Measurements from ENCODE around the gene PIK3C2G.

- TF ChIP-seq CTCF (IDR thresholded peaks at IDR 0.05 in 2 of 3, conservative IDR thresholded peaks at IDR 0.05 in 1 of 3; ENCODE audit: borderline replicate concordance in 1 of 3, insufficient read depth in 1 of 3, low read depth in 2 of 3, low read length in 2 of 3) (no peak), TCF7L2 (IDR thresholded peaks at IDR 0.05; ENCODE audit: borderline replicate concordance, extremely low read depth, insufficient read depth, insufficient read length) (no peak), POLR2A (IDR thresholded peaks at IDR 0.05; ENCODE audit: borderline replicate concordance, extremely low read depth, insufficient read depth, insufficient read length) (no peak), SRF (IDR thresholded peaks at IDR 0.05; ENCODE audit: low read depth) (no peak), EZH2phosphoT487 (IDR thresholded peaks at IDR 0.05; ENCODE audit: borderline replicate concordance) (no peak), ZNF274 (IDR thresholded peaks at IDR 0.05; ENCODE audit: low read depth, low read length) (no peak), ATF3 (IDR thresholded peaks at IDR 0.05) (no peak), POLR2AphosphoS5 (IDR thresholded peaks at IDR 0.05; ENCODE audit: low read depth, low read length) (no peak), EZH2 (IDR thresholded peaks at IDR 0.05) (no peak), SP1 (IDR thresholded peaks at IDR 0.05; ENCODE audit: low read depth) (no peak), JUND (IDR thresholded peaks at IDR 0.05) (no peak)
These were observed 382.4 kb downstream of the PIK3C2G start for GRCh38 chr12:18643681-18644080.

Measured in HCT116 (cell line).